Stimulated activated CD8-positive, alpha-beta memory T cell treated with anti-CD3 and anti-CD28 coated beads, Interleukin-15, amount 100 ng/mL, for 24 hours (primary cell): ENCODE measurements around the gene EOMES.

ENCODE experiments used
- DNase-seq: peaks from one replicate; pipeline ENCODE4 v3.0.0-alpha.2; 2020; ENCODE audit warnings: low read depth

Gene EOMES

GRCh38 chr3:27680517-27681246 lies 41.4 kb downstream of the EOMES start:
- DNase-seq = no peak

- DNase-seq = no peak
These were observed 42.4 kb downstream of the EOMES start for GRCh38 chr3:27679691-27680090.

- no peak for DNase-seq
These were observed 43.9 kb downstream of the EOMES start for GRCh38 chr3:27678234-27678633.

- DNase-seq = no peak
These were observed 44.6 kb downstream of the EOMES start for GRCh38 chr3:27677565-27677964.

GRCh38 chr3:27675287-27675686 lies 46.8 kb downstream of the EOMES start:
- DNase-seq = no peak

GRCh38 chr3:27673701-27674100 lies 48.4 kb downstream of the EOMES start:
- no peak for DNase-seq

- no peak for DNase-seq
These were observed 51.0 kb downstream of the EOMES start for GRCh38 chr3:27671101-27671500.

GRCh38 chr3:27670619-27671018 lies 51.5 kb downstream of the EOMES start:
- no peak for DNase-seq

- DNase-seq = no peak
These were observed 52.5 kb downstream of the EOMES start for GRCh38 chr3:27669591-27669990.

GRCh38 chr3:27667751-27668150 lies 54.4 kb downstream of the EOMES start:
- DNase-seq = no peak

GRCh38 chr3:27666708-27667107 lies 55.4 kb downstream of the EOMES start:
- DNase-seq = no peak

GRCh38 chr3:27666272-27666671 lies 55.9 kb downstream of the EOMES start:
- DNase-seq = no peak
